Gastrocnemius medialis (tissue), 4 donors: ENCODE results near the gene NSUN2.

Experiments used
- CTCF ChIP-seq, 5 experiments: fragments of 450-650 bp in 3 of 5; fragments of 200-600 bp in 2 of 5; sonication (generic) in 2 of 5; IDR thresholded peaks in 4 of 5; conservative IDR thresholded peaks in 1 of 5; 1 replicate in 4 of 5; 2 replicates in 1 of 5; pipeline ENCODE4 v1.5.1; 2016 to 2019; ENCODE audit warnings: antibody characterized with exemption in 5 of 5, mild to moderate bottlenecking in 3 of 5, moderate library complexity in 3 of 5
- POLR2A ChIP-seq, 2 donors: fragments of 450-650 bp; IDR thresholded peaks; one replicate each; pipeline ENCODE4 v1.6.1; 2017; ENCODE audit warnings: antibody characterized with exemption in 2 of 2, mild to moderate bottlenecking in 2 of 2, moderate library complexity in 2 of 2

GRCh38 chr5:6554812-6555211, 78.0 kb downstream of the NSUN2 start:
- TF ChIP-seq CTCF (IDR thresholded peaks at IDR 0.05 in 4 of 5, conservative IDR thresholded peaks at IDR 0.05 in 1 of 5) (no peak), POLR2A (IDR thresholded peaks at IDR 0.05) (no peak)
